Liver (tissue), 9 donors: ENCODE data around the gene TXNRD2. TPM values are rescaled to one million over a fixed set of nuclear protein-coding genes. Genes with fewer than 3 reads are reported as not detected.
A peak's percentile ranks its signal among the peaks of the same experiment; 100 is the strongest.

ENCODE experiments used
- DNase-seq: peaks from one replicate; pipeline ENCODE4 v3.0.0-alpha.2; 2017; ENCODE audit warnings: low spot score
- H3K27ac ChIP-seq, 2 donors: one replicate each; pipeline ENCODE4 v1.7.0; 2013; ENCODE audit warnings: inconsistent platforms in 2 of 2, low read length in 2 of 2, control low read depth in 1 of 2, low read depth in 1 of 2, mild to moderate bottlenecking in 1 of 2
- H3K27me3 ChIP-seq, 4 donors: one replicate each; pipeline versions ENCODE4 v1.6.1 to v1.7.0; 2013; ENCODE audit warnings: low read length in 3 of 4, inconsistent platforms in 1 of 4, mild to moderate bottlenecking in 1 of 4, moderate library complexity in 1 of 4; ENCODE audit not compliant: control insufficient read depth in 4 of 4, insufficient read depth in 4 of 4
- H3K36me3 ChIP-seq, 4 donors: one replicate each; pipeline versions ENCODE4 v1.6.1 to v1.7.0; 2013; ENCODE audit warnings: low read length in 3 of 4, mild to moderate bottlenecking in 3 of 4, low read depth in 1 of 4, moderate library complexity in 1 of 4; ENCODE audit not compliant: control insufficient read depth in 4 of 4, insufficient read depth in 3 of 4
- H3K4me1 ChIP-seq, 4 donors: one replicate each; pipeline versions ENCODE4 v1.6.1 to v1.7.0; 2013; ENCODE audit warnings: low read length in 3 of 4, mild to moderate bottlenecking in 3 of 4, moderate library complexity in 1 of 4; ENCODE audit not compliant: control insufficient read depth in 4 of 4, insufficient read depth in 4 of 4
- H3K4me3 ChIP-seq, 3 donors: one replicate each; pipeline versions ENCODE4 v1.6.1 to v1.7.0; 2013; ENCODE audit warnings: low read length in 3 of 3, control low read depth in 1 of 3, low read depth in 1 of 3, mild to moderate bottlenecking in 1 of 3
- H3K9ac ChIP-seq, 2 donors: one replicate each; pipeline ENCODE4 v1.7.0; 2013; ENCODE audit warnings: low read length in 2 of 2, mild to moderate bottlenecking in 2 of 2, moderate library complexity in 2 of 2, control low read depth in 1 of 2, low read depth in 1 of 2
- H3K9me3 ChIP-seq, 4 donors: one replicate each; pipeline versions ENCODE4 v1.6.1 to v1.7.0; 2013; ENCODE audit warnings: low read length in 3 of 4; ENCODE audit not compliant: control insufficient read depth in 4 of 4
- FOXA1 ChIP-seq: IDR thresholded peaks from 2 replicates; pipeline ENCODE4 v1.6.1; 2016; ENCODE audit warnings: antibody characterized with exemption
- FOXA2 ChIP-seq: IDR thresholded peaks from 2 replicates; pipeline ENCODE4 v1.6.1; 2016; ENCODE audit warnings: antibody characterized with exemption
- GABPA ChIP-seq, 2 donors: IDR thresholded peaks in 1 of 2; conservative IDR thresholded peaks in 1 of 2; 2 replicates each; pipeline ENCODE4 v1.6.1; 2016; ENCODE audit warnings: antibody characterized with exemption in 2 of 2, mild to moderate bottlenecking in 1 of 2, moderate library complexity in 1 of 2
- JUND ChIP-seq, 2 donors: IDR thresholded peaks; 2 replicates each; pipeline ENCODE4 v1.6.1; 2016; ENCODE audit warnings: antibody characterized with exemption in 2 of 2
- RAD21 ChIP-seq, 2 donors: IDR thresholded peaks; 2 replicates each; pipeline ENCODE4 v1.6.1; 2016; ENCODE audit warnings: antibody characterized with exemption in 2 of 2, mild to moderate bottlenecking in 2 of 2
- SP1 ChIP-seq: IDR thresholded peaks from 2 replicates; pipeline ENCODE4 v1.6.1; 2018; ENCODE audit warnings: antibody characterized with exemption, mild to moderate bottlenecking
- WGBS: extraction: QIAGEN DNeasy Blood & Tissue Kit; methylation state at CpG from one replicate; pipeline ENCODE4 v1.1.7; 2013; 5-methylcytosine and 5-hydroxymethylcytosine counted together
- polyA plus RNA-seq, 2 donors: library from polyadenylated mRNA; stranded (reverse) in 1 of 2; unstranded in 1 of 2; fragments of 200-250 nt in 1 of 2; fragments of >200 nt in 1 of 2; fragmentation: Nextera tagmentation in 1 of 2; extraction: Ambion mirVana in 1 of 2; gene quantifications; one replicate each; pipeline versions ENCODE4 v1.2.1 to v1.2.3, GENCODE V29; 2013 to 2015
- total RNA-seq, 2 donors: library from RNA; depleted of rRNA; stranded (reverse); fragments of >200 nt; gene quantifications; one replicate each; pipeline ENCODE4 v1.2.3, GENCODE V29; 2014
- TF ChIP-seq, protein P1 (sequence below): IDR thresholded peaks from 2 replicates; pipeline ENCODE4 v1.6.1; 2016; ENCODE audit warnings: antibody characterized with exemption
- TF ChIP-seq, protein P2 (sequence below): IDR thresholded peaks from 2 replicates; pipeline ENCODE4 v1.6.1; 2016; ENCODE audit warnings: antibody characterized with exemption
- TF ChIP-seq, protein P3 (sequence below): fragments of 150-350 bp; IDR thresholded peaks from 2 replicates; pipeline ENCODE4 v1.5.1; 2017; ENCODE audit warnings: improper control_type of control experiment, low read depth, low read length; ENCODE audit not compliant: missing input control
- TF ChIP-seq, protein P4 (sequence below): IDR thresholded peaks from 2 replicates; pipeline ENCODE4 v1.6.1; 2016; ENCODE audit warnings: antibody characterized with exemption, mild to moderate bottlenecking
- donor health status: healthy.
- donor health status: healthy.
- donor health status: healthy.
- donor health status: healthy.
- donor health status: healthy.

The TXNRD2 gene
- total and polyA plus RNA-seq, 4 donors, result 22.2 to 41.3 (median 33.6) TPM

DNA sequence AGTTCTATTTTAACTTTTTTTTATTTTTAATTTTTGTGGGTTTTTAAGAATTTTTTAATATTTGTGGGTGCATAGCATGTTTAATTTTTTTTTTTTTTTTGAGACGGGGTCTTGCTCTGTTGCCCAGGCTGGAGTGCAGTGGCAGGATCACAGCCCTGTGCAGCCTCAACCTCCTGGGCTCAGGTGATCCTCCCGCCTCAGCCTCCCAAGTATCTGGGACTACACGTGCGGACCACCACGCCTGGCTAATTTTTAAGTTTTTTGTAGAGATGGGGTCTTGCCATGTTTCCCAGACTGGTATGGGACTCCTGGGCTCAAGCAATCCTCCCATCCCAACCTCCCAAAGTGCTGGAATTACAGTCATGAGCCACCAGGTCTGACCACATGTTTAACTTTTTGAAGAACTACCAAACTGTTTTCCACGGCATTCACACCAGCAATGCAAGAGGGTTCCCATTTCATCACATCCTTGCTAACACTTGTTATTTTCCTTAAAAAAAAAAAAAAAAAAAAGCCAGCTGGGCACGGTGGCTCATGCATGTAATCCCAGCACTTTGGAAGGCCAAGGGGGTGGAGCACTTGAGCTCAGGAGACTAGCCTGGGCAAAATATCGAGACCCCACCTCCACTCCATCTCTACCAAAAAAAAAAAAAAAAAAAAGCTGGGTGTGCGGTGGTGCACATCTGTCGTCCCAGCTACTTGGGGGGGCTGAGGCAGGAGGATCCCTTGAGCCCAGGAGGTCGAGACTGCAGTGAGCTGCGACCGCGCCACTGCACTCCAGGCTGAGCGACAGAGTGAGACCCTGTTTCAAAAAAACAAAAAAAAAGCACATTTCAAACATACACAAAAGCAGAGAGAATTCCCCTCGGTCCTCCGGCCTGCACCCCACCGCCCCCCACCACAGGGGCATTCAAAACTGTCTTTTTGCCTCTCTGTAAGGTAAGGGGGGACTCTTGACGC, 16.7 kb upstream of the TXNRD2 start:
- H3K9ac ChIP-seq, result peak overlapping the region; percentile 67 to 93
- no peaks in the 10 kb centered on the region for H3K9me3 ChIP-seq
- DNase-seq, result no peak
- peak overlapping the region; percentile 93 for H3K27ac ChIP-seq
- no peaks in the 10 kb centered on the region for H3K36me3 ChIP-seq
- WGBS, result 72% methylated on average over 19 of the region's 19 CpGs
- no peaks in the 10 kb centered on the region for H3K27me3 ChIP-seq
- TF ChIP-seq GABPA (IDR thresholded peaks at IDR 0.05 in 1 of 2, conservative IDR thresholded peaks at IDR 0.05 in 1 of 2) (no peak), RAD21 (IDR thresholded peaks at IDR 0.05) (no peak), FOXA2 (no peak)
- TF ChIP-seq, protein P1, sequence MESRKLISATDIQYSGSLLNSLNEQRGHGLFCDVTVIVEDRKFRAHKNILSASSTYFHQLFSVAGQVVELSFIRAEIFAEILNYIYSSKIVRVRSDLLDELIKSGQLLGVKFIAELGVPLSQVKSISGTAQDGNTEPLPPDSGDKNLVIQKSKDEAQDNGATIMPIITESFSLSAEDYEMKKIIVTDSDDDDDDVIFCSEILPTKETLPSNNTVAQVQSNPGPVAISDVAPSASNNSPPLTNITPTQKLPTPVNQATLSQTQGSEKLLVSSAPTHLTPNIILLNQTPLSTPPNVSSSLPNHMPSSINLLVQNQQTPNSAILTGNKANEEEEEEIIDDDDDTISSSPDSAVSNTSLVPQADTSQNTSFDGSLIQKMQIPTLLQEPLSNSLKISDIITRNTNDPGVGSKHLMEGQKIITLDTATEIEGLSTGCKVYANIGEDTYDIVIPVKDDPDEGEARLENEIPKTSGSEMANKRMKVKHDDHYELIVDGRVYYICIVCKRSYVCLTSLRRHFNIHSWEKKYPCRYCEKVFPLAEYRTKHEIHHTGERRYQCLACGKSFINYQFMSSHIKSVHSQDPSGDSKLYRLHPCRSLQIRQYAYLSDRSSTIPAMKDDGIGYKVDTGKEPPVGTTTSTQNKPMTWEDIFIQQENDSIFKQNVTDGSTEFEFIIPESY, result no peak
- H3K4me3 ChIP-seq, result peak overlapping the region; percentile 45 to 51 (median 45)
- H3K4me1 ChIP-seq, result peaks cover 26 to 49% (median 37%) of the 10 kb centered on the region in 4 donors

DNA sequence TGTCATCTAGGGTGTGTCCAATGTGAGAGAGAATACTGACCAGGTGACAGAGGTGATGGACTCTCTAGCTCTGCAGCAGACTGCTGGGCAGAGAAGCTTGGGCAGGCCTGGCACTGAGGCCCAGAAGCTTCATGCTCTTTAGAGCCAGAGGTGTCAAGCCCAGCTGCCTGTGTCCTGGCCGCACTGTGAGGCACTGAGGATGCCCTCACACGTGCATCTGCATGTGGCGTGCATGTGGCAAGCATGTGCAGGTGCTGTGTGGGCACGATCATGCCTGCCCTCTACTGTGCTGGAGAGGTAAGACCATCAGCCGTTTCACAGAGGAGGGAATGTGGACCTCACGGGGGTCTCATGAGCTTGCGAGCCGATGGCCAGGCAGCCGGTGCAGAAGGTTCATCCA, 15.8 kb upstream of the TXNRD2 start:
- Histone ChIP-seq H3K36me3 (no peaks in the 10 kb centered on the region), H3K27ac (peak overlapping the region; percentile 13 to 20)

More for the DNA sequence above, 15.8 kb upstream of the TXNRD2 start:
- peaks cover 21 to 49% (median 38%) of the 10 kb centered on the region in 4 donors for H3K4me1 ChIP-seq
- DNase-seq, result no peak
- no peak overlapping the region for H3K4me3 ChIP-seq
- H3K27me3 ChIP-seq, result no peaks in the 10 kb centered on the region
- TF ChIP-seq FOXA1 (no peak), RAD21 (IDR thresholded peaks at IDR 0.05) (peak in 1 of 2 donors; percentile 10), FOXA2 (no peak), SP1 (no peak), JUND (IDR thresholded peaks at IDR 0.05) (no peak)
- TF ChIP-seq, protein P2, sequence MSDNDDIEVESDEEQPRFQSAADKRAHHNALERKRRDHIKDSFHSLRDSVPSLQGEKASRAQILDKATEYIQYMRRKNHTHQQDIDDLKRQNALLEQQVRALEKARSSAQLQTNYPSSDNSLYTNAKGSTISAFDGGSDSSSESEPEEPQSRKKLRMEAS, result peak; percentile 34
- TF ChIP-seq, protein P3, sequence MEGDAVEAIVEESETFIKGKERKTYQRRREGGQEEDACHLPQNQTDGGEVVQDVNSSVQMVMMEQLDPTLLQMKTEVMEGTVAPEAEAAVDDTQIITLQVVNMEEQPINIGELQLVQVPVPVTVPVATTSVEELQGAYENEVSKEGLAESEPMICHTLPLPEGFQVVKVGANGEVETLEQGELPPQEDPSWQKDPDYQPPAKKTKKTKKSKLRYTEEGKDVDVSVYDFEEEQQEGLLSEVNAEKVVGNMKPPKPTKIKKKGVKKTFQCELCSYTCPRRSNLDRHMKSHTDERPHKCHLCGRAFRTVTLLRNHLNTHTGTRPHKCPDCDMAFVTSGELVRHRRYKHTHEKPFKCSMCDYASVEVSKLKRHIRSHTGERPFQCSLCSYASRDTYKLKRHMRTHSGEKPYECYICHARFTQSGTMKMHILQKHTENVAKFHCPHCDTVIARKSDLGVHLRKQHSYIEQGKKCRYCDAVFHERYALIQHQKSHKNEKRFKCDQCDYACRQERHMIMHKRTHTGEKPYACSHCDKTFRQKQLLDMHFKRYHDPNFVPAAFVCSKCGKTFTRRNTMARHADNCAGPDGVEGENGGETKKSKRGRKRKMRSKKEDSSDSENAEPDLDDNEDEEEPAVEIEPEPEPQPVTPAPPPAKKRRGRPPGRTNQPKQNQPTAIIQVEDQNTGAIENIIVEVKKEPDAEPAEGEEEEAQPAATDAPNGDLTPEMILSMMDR, result no peak
- TF ChIP-seq, protein P4, sequence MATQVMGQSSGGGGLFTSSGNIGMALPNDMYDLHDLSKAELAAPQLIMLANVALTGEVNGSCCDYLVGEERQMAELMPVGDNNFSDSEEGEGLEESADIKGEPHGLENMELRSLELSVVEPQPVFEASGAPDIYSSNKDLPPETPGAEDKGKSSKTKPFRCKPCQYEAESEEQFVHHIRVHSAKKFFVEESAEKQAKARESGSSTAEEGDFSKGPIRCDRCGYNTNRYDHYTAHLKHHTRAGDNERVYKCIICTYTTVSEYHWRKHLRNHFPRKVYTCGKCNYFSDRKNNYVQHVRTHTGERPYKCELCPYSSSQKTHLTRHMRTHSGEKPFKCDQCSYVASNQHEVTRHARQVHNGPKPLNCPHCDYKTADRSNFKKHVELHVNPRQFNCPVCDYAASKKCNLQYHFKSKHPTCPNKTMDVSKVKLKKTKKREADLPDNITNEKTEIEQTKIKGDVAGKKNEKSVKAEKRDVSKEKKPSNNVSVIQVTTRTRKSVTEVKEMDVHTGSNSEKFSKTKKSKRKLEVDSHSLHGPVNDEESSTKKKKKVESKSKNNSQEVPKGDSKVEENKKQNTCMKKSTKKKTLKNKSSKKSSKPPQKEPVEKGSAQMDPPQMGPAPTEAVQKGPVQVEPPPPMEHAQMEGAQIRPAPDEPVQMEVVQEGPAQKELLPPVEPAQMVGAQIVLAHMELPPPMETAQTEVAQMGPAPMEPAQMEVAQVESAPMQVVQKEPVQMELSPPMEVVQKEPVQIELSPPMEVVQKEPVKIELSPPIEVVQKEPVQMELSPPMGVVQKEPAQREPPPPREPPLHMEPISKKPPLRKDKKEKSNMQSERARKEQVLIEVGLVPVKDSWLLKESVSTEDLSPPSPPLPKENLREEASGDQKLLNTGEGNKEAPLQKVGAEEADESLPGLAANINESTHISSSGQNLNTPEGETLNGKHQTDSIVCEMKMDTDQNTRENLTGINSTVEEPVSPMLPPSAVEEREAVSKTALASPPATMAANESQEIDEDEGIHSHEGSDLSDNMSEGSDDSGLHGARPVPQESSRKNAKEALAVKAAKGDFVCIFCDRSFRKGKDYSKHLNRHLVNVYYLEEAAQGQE, result no peak
- H3K9me3 ChIP-seq, result no peaks in the 10 kb centered on the region
- H3K9ac ChIP-seq, result no peak overlapping the region
- WGBS, result 81% methylated on average over 9 of the region's 9 CpGs
